GM12874 (cell line): ENCODE data around the gene MCHR2.

Source experiments
- CTCF ChIP-seq: IDR thresholded peaks from 2 replicates; pipeline ENCODE4 v1.5.1; 2011; ENCODE audit warnings: low read depth, mild to moderate bottlenecking, control low read depth, low read length, moderate library complexity; ENCODE audit not compliant: insufficient read depth

The MCHR2 gene

GRCh38 chr6:99951016-99951805 lies 42.8 kb downstream of the MCHR2 start:
- no peak for TF ChIP-seq CTCF

DNA sequence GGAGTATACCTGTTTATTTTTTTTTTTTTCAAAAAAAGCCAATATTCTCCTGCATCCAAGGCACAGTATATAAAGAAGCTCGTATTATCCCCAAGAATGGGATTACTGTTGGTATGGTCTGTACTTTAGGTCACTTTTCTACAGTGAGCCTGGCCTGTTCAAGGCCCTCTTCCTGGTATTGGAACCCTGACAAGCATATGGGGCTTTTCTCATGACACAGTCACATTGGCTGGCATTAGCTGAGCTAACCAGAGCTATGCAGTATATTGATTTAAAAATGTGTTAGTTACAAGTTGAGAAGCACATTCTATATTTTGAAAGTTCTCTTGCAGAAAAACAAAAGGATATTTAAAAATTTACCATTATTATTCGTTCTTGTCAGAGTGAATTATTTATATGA lies 48.0 kb downstream of the MCHR2 start:
- TF ChIP-seq CTCF = no peak

- TF ChIP-seq CTCF = no peak
Measured at GRCh38 chr6:99943846-99944245, 50.2 kb downstream of the MCHR2 start.

DNA sequence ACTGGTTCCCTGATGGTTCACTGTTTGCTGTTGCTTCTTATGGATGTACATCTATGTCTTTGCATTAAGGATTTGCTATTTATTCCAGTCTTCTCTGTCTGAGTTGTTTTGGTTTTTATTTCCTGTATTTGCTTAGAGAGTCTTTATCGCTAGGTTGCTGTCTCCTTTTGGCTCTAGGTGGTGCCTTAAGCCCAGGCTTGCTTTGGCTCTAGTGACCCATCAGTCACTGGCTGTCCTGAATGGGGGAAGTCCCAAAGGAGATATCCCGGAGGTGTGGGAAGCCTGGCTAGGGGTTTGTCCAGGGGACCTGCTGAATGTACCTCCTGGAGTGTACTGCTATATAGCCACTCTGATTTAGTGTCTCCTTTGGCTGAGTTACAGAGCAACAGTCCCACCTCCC lies 53.4 kb downstream of the MCHR2 start:
- no peak for TF ChIP-seq CTCF

DNA sequence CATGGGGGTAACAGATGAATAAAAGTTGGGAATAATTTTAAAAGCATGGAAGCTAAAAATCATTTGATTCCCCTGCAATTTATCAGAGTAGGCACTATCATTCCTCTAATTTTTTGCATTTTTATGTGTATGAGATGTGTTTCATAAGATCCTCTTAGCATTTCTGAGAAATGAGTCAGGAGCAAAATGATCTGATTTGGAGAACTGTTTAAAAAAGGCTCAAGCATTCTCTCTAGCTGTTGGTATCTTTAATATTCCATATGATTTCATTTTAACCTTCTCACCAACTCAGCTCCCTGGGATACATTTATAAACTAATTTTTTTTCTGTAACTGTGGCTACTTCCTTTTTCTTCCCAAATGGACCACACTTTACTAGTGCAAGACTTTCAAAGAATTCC lies 60.9 kb downstream of the MCHR2 start:
- TF ChIP-seq CTCF = no peak

GRCh38 chr6:99912657-99913056 lies 81.4 kb downstream of the MCHR2 start:
- no peak for TF ChIP-seq CTCF

- TF ChIP-seq CTCF = peak; percentile 57
Measured at GRCh38 chr6:99905209-99906106, 88.6 kb downstream of the MCHR2 start.
